LoVo (cell line): ENCODE measurements around the gene SLX4.

ENCODE experiments used
- DNase-seq: peaks from one replicate; pipeline ENCODE4 v3.0.0-alpha.2; 2016; ENCODE audit warnings: low spot score

Gene SLX4

GRCh38 chr16:3553138-3553923 is 58.1 kb downstream of the SLX4 start:
- DNase-seq: no peak

DNA sequence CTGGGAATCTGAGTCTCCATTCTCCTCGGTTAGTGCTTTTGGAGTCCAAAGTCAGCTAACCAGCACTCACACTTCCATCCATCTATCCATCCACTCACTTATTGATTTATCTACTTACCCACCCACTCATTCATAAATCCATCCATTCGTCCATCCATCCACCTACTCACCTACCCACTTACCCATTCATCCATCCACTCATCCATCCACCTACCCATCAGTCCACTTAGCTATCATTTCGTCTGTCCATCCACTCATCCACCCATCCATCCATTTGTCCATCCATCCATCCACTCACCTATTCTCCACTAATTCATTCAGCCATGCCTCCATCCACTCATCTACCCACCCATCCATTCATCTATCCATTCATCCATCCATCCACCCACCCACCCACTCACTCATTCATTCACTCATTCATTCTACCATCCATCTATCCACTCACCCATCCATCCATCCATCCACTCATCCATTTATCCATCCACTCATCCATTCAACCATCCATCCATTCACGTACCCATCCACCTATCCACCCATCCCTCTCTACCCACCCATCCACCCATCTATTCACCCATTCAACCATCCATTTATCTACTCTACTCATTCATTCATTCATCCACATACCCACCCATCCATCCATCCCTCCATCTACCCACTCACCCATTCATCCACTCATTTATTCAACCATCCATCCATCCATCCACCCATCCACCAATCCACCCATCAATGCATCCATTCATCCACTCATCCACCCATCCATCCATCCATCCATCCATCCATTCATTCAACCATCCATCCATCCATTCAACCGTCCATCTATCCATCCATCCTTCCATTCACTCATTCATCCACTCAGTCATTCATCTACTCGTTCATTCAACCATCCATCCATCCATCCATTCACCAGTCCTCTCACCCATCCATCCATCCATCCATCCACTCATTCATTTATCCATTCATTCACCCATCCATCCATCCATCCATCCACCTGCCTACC is 60.3 kb downstream of the SLX4 start:
- DNase-seq: no peak

GRCh38 chr16:3549906-3550305 is 61.5 kb downstream of the SLX4 start:
- no peak for DNase-seq

- DNase-seq: no peak
Observed at GRCh38 chr16:3548859-3549258, 62.5 kb downstream of the SLX4 start.

DNA sequence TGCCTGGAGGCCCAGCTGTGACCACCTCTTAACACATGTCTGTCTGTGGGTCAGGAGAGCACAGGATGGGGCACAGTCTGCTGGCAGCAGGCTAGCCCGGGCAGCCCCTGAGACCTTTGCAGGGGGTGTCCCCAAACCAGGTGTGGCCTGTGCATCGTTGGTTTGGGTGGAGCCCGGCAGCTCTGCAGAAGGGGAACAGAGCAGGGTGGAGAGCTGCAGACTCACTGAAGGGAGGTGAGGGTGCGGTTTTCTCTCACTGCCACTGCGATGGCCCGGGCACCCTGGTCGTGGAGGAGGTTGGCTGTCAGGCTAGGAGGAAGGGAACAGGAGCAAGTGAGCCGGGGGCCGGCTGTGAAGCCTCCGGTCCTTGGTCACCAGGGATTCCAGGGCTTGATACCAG is 63.0 kb downstream of the SLX4 start:
- DNase-seq: no peak

DNA sequence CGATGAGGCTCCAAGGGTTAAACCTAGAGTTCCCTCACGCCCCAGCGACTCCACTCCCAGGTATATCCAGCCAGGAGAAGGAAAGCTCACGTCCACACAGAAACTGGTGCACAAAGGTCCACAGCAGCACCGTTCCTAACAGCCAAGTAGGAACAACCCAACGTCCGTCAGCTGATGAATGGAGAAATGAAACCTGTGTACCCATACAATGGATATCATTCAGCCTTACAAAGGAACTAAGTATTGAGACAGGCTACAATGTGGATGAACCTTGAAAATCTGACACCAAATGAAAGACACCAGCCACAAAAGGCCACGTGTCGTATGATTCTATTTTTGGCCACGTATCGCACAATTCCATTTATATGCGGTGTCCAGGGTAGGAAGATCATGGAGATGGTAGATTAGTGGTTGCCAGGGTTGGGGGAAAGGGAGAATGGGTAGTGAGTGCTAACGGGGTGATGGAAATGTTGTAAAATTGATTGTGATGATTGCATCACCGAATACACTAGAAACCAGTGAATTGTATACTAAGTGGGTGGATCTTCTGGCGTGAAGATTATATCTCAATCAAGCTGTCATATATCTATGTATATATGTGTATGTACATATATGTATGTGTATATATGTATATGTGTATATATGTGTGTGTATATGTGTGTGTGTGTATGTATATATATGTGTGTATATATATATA is 64.3 kb downstream of the SLX4 start:
- DNase-seq: no peak

- no peak for DNase-seq
Observed at GRCh38 chr16:3542601-3543373, 68.6 kb downstream of the SLX4 start.

GRCh38 chr16:3541527-3542155 is 69.8 kb downstream of the SLX4 start:
- DNase-seq: no peak

GRCh38 chr16:3538222-3538621 is 73.2 kb downstream of the SLX4 start:
- no peak for DNase-seq

GRCh38 chr16:3536851-3537250 is 74.6 kb downstream of the SLX4 start:
- DNase-seq: no peak

DNA sequence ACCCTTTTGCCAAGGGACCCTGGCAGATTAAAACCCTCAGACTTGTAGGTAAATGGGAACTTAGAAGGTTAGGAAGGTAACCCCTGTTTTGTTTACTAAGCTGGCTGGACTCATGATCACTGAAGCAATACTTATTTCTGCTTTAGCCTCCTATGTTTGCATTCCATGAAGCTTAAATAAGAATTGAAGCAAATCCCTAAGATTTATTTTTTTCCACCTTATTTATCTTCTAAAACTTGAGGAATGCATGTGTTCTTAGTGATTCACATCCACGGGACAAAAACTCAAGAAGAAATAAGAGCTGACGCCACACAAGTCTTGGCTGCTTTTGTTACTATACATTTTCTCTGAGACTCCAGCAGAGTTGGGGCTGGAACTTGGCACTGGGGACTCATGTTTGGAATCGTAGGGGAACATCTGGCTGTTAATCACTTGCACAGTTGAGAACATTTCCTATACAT is 75.1 kb downstream of the SLX4 start:
- DNase-seq: no peak

- DNase-seq: no peak
Observed at GRCh38 chr16:3534126-3534525, 77.3 kb downstream of the SLX4 start.

DNA sequence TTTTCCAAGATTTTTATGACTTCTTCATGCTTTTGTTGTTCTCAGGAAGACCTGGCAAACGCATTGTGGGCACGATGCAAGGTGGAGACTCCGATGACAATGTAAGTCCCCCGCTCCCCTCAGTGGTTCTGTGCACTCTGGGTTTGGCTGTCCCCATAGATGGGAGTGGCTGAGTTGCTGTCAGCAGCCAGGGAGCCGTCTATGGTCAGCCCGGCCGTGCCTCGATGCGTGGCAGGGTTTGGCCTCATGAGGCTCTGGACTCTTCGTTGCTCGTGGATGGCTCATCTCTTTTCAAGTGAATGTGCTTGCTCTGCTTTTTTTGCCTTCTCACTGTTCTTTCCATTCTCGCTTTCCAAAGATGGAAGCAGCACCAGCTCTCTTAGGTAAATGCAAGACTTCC is 78.7 kb downstream of the SLX4 start:
- no peak for DNase-seq
